K562 (cell line): ENCODE results near the gene SEC23IP. TPM values are rescaled to one million over a fixed set of nuclear protein-coding genes. Genes with fewer than 3 reads are reported as not detected.

Source experiments
- ARID2 ChIP-seq: fragments of 450-650 bp; IDR thresholded peaks from 2 replicates; pipeline ENCODE4 v1.6.1; 2017; ENCODE audit warnings: antibody characterized with exemption, mild to moderate bottlenecking
- ATF1 ChIP-seq, 2 experiments: fragments of 450-650 bp in 1 of 2; IDR thresholded peaks; 2 replicates each; pipeline ENCODE4 v1.6.1; 2016; ENCODE audit warnings: missing compliant biosample characterization in 1 of 2, missing genetic modification characterization in 1 of 2
- BHLHE40 ChIP-seq: IDR thresholded peaks from 2 replicates; pipeline ENCODE4 v1.6.1; 2011; ENCODE audit warnings: low read length, improper control_type of control experiment
- BRD4 ChIP-seq: fragments of 200-600 bp; sonication (generic); IDR thresholded peaks from 2 replicates; pipeline ENCODE4 v1.6.1; 2017; ENCODE audit warnings: inconsistent platforms
- C11orf30 ChIP-seq: fragments of 450-650 bp; IDR thresholded peaks from 2 replicates; pipeline ENCODE4 v1.6.1; 2016; ENCODE audit warnings: low read depth, mild to moderate bottlenecking
- ESRRA ChIP-seq: fragments of 450-650 bp; IDR thresholded peaks from 2 replicates; pipeline ENCODE4 v1.6.1; 2014; ENCODE audit warnings: low read depth, mild to moderate bottlenecking, moderate library complexity, borderline replicate concordance
- ETV1 ChIP-seq: fragments of 450-650 bp; conservative IDR thresholded peaks from 2 replicates; pipeline ENCODE4 v1.6.1; 2016; ENCODE audit warnings: missing genetic modification characterization, control low read depth, low read depth, missing compliant biosample characterization
- FUS ChIP-seq: fragments of 200-400 bp; formaldehyde crosslinking; optimal IDR thresholded peaks from 2 replicates; pipeline ENCODE3; 2017; ENCODE audit warnings: low read depth, low read length
- HDAC3 ChIP-seq: fragments of 450-650 bp; IDR thresholded peaks from 2 replicates; pipeline ENCODE4 v1.6.1; 2018; ENCODE audit warnings: borderline replicate concordance, mild to moderate bottlenecking, moderate library complexity; ENCODE audit not compliant: partially characterized antibody
- HNRNPH1 ChIP-seq: fragments of 200-400 bp; formaldehyde crosslinking; optimal IDR thresholded peaks from 2 replicates; pipeline ENCODE3; 2017; ENCODE audit warnings: low read depth, mild to moderate bottlenecking, low read length, moderate library complexity
- JUN ChIP-seq, 2 experiments: sonication (generic) in 1 of 2; formaldehyde crosslinking in 1 of 2; IDR thresholded peaks; 2 replicates each; pipeline versions ENCODE4 v1.6.1 to v1.8.0; 2012 to 2022; ENCODE audit warnings: borderline replicate concordance in 2 of 2, mild to moderate bottlenecking in 2 of 2, improper control_type of control experiment in 1 of 2, low read depth in 1 of 2, low read length in 1 of 2, missing genetic modification reagents in 1 of 2
- MNT ChIP-seq, 2 experiments: fragments of 450-650 bp; conservative IDR thresholded peaks; 2 replicates each; pipeline ENCODE4 v1.6.1; 2017; ENCODE audit warnings: mild to moderate bottlenecking in 2 of 2, moderate library complexity in 2 of 2
- NCOR1 ChIP-seq: fragments of 450-650 bp; IDR thresholded peaks from 2 replicates; pipeline ENCODE4 v1.6.1; 2016; ENCODE audit warnings: mild to moderate bottlenecking, moderate library complexity
- OTX1 ChIP-seq: fragments of 450-650 bp; formaldehyde crosslinking; IDR thresholded peaks from 2 replicates; pipeline ENCODE4 v1.4.0; 2022; ENCODE audit warnings: mild to moderate bottlenecking
- RB1 ChIP-seq: fragments of 450-650 bp; IDR thresholded peaks from 2 replicates; pipeline ENCODE4 v1.6.1; 2017; ENCODE audit warnings: low read depth, mild to moderate bottlenecking
- RBM34 ChIP-seq: fragments of 200-400 bp; formaldehyde crosslinking; IDR thresholded peaks from 2 replicates; pipeline ENCODE4 v1.6.1; 2018; ENCODE audit warnings: low read length, borderline replicate concordance; ENCODE audit not compliant: insufficient read depth
- SMARCA4 ChIP-seq: fragments of 450-650 bp; IDR thresholded peaks from 2 replicates; pipeline ENCODE4 v1.6.1; 2016
- THAP7 ChIP-seq: fragments of 250-450 bp; sonication (Bioruptor Pico); IDR thresholded peaks from 2 replicates; pipeline ENCODE4 v1.5.0; 2021
- THRAP3 ChIP-seq: fragments of 450-650 bp; IDR thresholded peaks from 2 replicates; pipeline ENCODE4 v1.6.1; 2016; ENCODE audit warnings: mild to moderate bottlenecking, inconsistent platforms, borderline replicate concordance
- ZFP1 ChIP-seq: fragments of 450-650 bp; formaldehyde crosslinking; IDR thresholded peaks from 2 replicates; pipeline ENCODE4 v1.4.0; 2020; ENCODE audit warnings: mild to moderate bottlenecking, mixed read lengths
- ZFPM2 ChIP-seq: fragments of 250-450 bp; sonication (Bioruptor Pico); IDR thresholded peaks from 2 replicates; pipeline ENCODE4 v1.5.1; 2022; ENCODE audit warnings: mild to moderate bottlenecking
- ZNF165 ChIP-seq: fragments of 250-450 bp; sonication (Bioruptor Pico); IDR thresholded peaks from 2 replicates; pipeline ENCODE4 v1.4.0; 2020; ENCODE audit warnings: borderline replicate concordance
- ZNF197 ChIP-seq: fragments of 200-800 bp; sonication (Bioruptor generic); IDR thresholded peaks from 2 replicates; pipeline ENCODE4 v1.6.1; 2016; ENCODE audit warnings: low read depth, missing genetic modification characterization, missing compliant biosample characterization
- ZNF263 ChIP-seq: sonication (generic); formaldehyde crosslinking; IDR thresholded peaks from 2 replicates; pipeline ENCODE4 v1.8.0; 2022; ENCODE audit warnings: mild to moderate bottlenecking, missing genetic modification reagents, borderline replicate concordance
- ZNF507 ChIP-seq: conservative IDR thresholded peaks from 2 replicates; pipeline ENCODE4 v1.6.1; 2017; ENCODE audit warnings: missing genetic modification characterization, missing compliant biosample characterization
- polyA plus RNA-seq, 8 experiments: library from polyadenylated mRNA; depleted of rRNA in 4 of 8; stranded (reverse) in 5 of 8; unstranded in 3 of 8; fragments of >200 nt; fragmentation: Nextera tagmentation in 2 of 8; fragmentation: Illumina TruSeq in 1 of 8; extraction: Ambion mirVana in 2 of 8; extraction: Trizol in 1 of 8; gene quantifications; 2 replicates each; pipeline versions ENCODE4 v1.2.1 to v1.2.3, GENCODE V29; 2011 to 2014; ENCODE audit warnings: inconsistent platforms in 1 of 8, missing spikeins in 1 of 8
- total RNA-seq, 7 experiments: library from RNA; depleted of rRNA in 6 of 7; stranded (reverse); fragments of >200 nt in 6 of 7; fragmentation: Illumina TruSeq in 2 of 7; extraction: Trizol in 2 of 7; gene quantifications; 2 replicates each; pipeline versions ENCODE4 v1.2.1 to v1.2.3, GENCODE V29; 2011 to 2021; ENCODE audit warnings: low replicate concordance in 1 of 7
- TF ChIP-seq, protein P1 (sequence below): fragments of 450-650 bp; IDR thresholded peaks from 2 replicates; pipeline ENCODE4 v1.6.1; 2016; ENCODE audit warnings: borderline replicate concordance

SEC23IP gene
- total and polyA plus RNA-seq, 9 of the 15 experiments (the other 6 are each of a cell fraction or from before 2014, with no cell fraction given), result 15.8 to 38.4 (median 22.5) TPM

DNA sequence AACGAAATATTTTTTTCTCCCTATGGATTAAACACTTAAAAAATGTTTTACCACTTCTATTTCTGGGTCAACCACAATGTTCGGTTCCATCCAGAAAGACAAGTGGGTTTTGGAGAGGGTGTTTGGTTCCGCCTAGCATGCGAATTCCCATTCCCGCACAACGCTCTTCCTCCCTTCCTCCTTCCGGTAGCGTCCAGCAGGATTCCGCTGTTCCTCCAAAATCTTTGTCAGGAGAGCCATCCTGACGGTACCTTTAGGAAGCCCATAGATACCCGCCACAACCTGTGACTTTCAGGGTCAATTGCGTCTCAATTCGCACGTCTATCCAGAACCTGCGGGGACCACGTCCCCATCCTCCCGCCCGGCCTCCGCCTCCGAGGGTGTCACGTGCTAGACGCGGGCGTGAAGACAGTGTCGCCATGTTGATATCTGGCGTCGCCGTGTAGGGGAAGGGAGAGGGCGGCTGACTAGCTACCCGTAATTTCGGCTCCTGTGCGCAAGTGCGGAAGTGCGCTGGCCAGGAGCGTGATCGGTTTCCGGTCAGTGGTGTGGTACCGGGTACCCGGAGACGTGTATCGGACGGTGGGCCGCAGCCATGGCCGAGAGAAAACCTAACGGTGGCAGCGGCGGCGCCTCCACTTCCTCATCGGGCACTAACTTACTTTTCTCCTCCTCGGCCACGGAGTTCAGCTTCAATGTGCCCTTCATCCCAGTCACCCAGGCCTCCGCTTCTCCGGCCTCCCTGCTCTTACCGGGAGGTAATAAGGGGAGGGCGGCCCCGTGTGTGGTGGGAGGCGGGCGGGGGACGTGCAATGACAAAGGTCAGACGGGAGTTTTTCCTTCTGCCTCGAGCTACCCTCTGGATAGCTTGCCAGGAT is at the start of gene SEC23IP (continued):
- TF ChIP-seq ZNF263 (CRISPR knock-in tag) (peak; percentile 87), HDAC3 (no peak), HNRNPH1 (no peak), ARID2 (no peak), THRAP3 (no peak), NCOR1 (no peak), SMARCA4 (no peak), BHLHE40 (peak; percentile 95), FUS (no peak), ZNF165 (CRISPR knock-in tag) (no peak), JUN (IDR thresholded peaks at IDR 0.05; ENCODE audit: borderline replicate concordance, low read depth, low read length) (no peak), JUN (CRISPR knock-in tag; IDR thresholded peaks at IDR 0.05; ENCODE audit: borderline replicate concordance) (no peak), ZFP1 (CRISPR knock-in tag) (no peak), RBM34 (no peak), BRD4 (no peak), MNT (conservative IDR thresholded peaks at IDR 0.05) (peak; percentile 90 to 93), ETV1 (tag) (0 out of 2 replicates have a peak, but pooled peaks have one; percentile 30), ZFPM2 (CRISPR knock-in tag) (no peak), ATF1 (CRISPR knock-in tag; IDR thresholded peaks at IDR 0.05) (no peak), ATF1 (tag; IDR thresholded peaks at IDR 0.05) (peak; percentile 82), OTX1 (CRISPR knock-in tag) (no peak), C11orf30 (peak; percentile 57; the same call in 1 of the 2 replicates), RB1 (no peak), THAP7 (CRISPR knock-in tag) (no peak), ZNF507 (tag) (no peak), ESRRA (no peak), ZNF197 (CRISPR knock-in tag) (no peak)
- TF ChIP-seq, protein P1, sequence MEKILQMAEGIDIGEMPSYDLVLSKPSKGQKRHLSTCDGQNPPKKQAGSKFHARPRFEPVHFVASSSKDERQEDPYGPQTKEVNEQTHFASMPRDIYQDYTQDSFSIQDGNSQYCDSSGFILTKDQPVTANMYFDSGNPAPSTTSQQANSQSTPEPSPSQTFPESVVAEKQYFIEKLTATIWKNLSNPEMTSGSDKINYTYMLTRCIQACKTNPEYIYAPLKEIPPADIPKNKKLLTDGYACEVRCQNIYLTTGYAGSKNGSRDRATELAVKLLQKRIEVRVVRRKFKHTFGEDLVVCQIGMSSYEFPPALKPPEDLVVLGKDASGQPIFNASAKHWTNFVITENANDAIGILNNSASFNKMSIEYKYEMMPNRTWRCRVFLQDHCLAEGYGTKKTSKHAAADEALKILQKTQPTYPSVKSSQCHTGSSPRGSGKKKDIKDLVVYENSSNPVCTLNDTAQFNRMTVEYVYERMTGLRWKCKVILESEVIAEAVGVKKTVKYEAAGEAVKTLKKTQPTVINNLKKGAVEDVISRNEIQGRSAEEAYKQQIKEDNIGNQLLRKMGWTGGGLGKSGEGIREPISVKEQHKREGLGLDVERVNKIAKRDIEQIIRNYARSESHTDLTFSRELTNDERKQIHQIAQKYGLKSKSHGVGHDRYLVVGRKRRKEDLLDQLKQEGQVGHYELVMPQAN, result peak; percentile 59; the same call in 1 of the 2 replicates
